GM21360 (cell line): Measurements from ENCODE around the gene TTC28.

Experiments used
- ATAC-seq: cut with Tn5 transposase; IDR thresholded peaks from one replicate; pipeline ENCODE4 v1.9.1; 2021; ENCODE audit warnings: mild to moderate bottlenecking, moderate library complexity; ENCODE audit not compliant: unreplicated experiment

The TTC28 gene

GRCh38 chr22:28015676-28016601 lies 663.7 kb downstream of the TTC28 start:
- no peak for ATAC-seq

GRCh38 chr22:28015046-28015425 lies 664.6 kb downstream of the TTC28 start:
- ATAC-seq, result no peak

GRCh38 chr22:28014211-28015045 lies 665.2 kb downstream of the TTC28 start:
- ATAC-seq, result no peak

- no peak for ATAC-seq
Measured at GRCh38 chr22:28013611-28014010, 666.0 kb downstream of the TTC28 start.

- no peak for ATAC-seq
Measured at GRCh38 chr22:28012832-28013460, 666.7 kb downstream of the TTC28 start.

- no peak for ATAC-seq
Measured at GRCh38 chr22:28009272-28009827, 670.3 kb downstream of the TTC28 start.

GRCh38 chr22:28008649-28009048 lies 671.0 kb downstream of the TTC28 start:
- no peak for ATAC-seq

GRCh38 chr22:28008056-28008455 lies 671.6 kb downstream of the TTC28 start:
- no peak for ATAC-seq

- no peak for ATAC-seq
Measured at GRCh38 chr22:28006271-28006670, 673.4 kb downstream of the TTC28 start.

- no peak for ATAC-seq
Measured at GRCh38 chr22:28005513-28005912, 674.1 kb downstream of the TTC28 start.

GRCh38 chr22:28004021-28004420 lies 675.6 kb downstream of the TTC28 start:
- ATAC-seq, result no peak

GRCh38 chr22:28002863-28003565 lies 676.6 kb downstream of the TTC28 start:
- ATAC-seq, result no peak

- no peak for ATAC-seq
Measured at GRCh38 chr22:28002181-28002700, 677.4 kb downstream of the TTC28 start.

GRCh38 chr22:28001171-28001835 lies 678.3 kb downstream of the TTC28 start:
- no peak for ATAC-seq

- ATAC-seq, result no peak
Measured at GRCh38 chr22:28000361-28000760, 679.3 kb downstream of the TTC28 start.

- ATAC-seq, result no peak
Measured at GRCh38 chr22:27999876-28000275, 679.8 kb downstream of the TTC28 start.

- ATAC-seq, result no peak
Measured at GRCh38 chr22:27998511-27999410, 680.9 kb downstream of the TTC28 start.

GRCh38 chr22:27997538-27997937 lies 682.1 kb downstream of the TTC28 start:
- ATAC-seq, result no peak

- ATAC-seq, result no peak
Measured at GRCh38 chr22:27996981-27997380, 682.7 kb downstream of the TTC28 start.
